Measurements from ENCODE around the gene ULK4. TPM values are rescaled to one million over a fixed set of nuclear protein-coding genes. Genes with fewer than 3 reads are reported as not detected.
"Not testable (repeated sequence)": the region's sequence is repeated elsewhere in the genome, so short reads cannot be mapped to it uniquely, and the experiment has no call there.

ULK4 gene
- total RNA-seq, 1 donor from 2014 or later = 8.4 TPM

GRCh38 chr3:41453618-41454017, 508.3 kb downstream of the ULK4 start:
- not testable (repeated sequence) for H3K27me3 ChIP-seq (ENCODE audit: control insufficient read depth in 3 of 3, insufficient read depth in 3 of 3, low read length in 3 of 3); H3K4me3 ChIP-seq (ENCODE audit: low read length in 3 of 3)

GRCh38 chr3:41450416-41451231, 511.3 kb downstream of the ULK4 start:
- Histone ChIP-seq H3K9me3 (ENCODE audit: control insufficient read depth in 3 of 3, low read length in 3 of 3) (no peaks in the 10 kb centered on the region), H3K9ac (ENCODE audit: low read depth in 1 of 3, low read length in 3 of 3) (no peak overlapping the region), H3K4me3 (ENCODE audit: low read length in 3 of 3) (no peak overlapping the region), H3K27me3 (ENCODE audit: control insufficient read depth in 3 of 3, insufficient read depth in 3 of 3, low read length in 3 of 3) (no peaks in the 10 kb centered on the region), H3K27ac (ENCODE audit: low read depth, low read length) (no peak overlapping the region), H3K36me3 (ENCODE audit: control insufficient read depth in 3 of 3, insufficient read depth in 3 of 3, low read length in 3 of 3) (no peaks in the 10 kb centered on the region), H3K4me1 (ENCODE audit: control insufficient read depth in 3 of 3, insufficient read depth in 3 of 3, low read length in 3 of 3) (no peaks in the 10 kb centered on the region)

More at GRCh38 chr3:41453618-41454017, 508.3 kb downstream of the ULK4 start:
- H3K36me3 ChIP-seq (ENCODE audit: control insufficient read depth in 3 of 3, insufficient read depth in 3 of 3, low read length in 3 of 3); H3K4me1 ChIP-seq (ENCODE audit: control insufficient read depth in 3 of 3, insufficient read depth in 3 of 3, low read length in 3 of 3); H3K9ac ChIP-seq (ENCODE audit: low read depth in 1 of 3, low read length in 3 of 3); H3K9me3 ChIP-seq (ENCODE audit: control insufficient read depth in 3 of 3, low read length in 3 of 3); H3K27ac ChIP-seq (ENCODE audit: low read depth, low read length): not testable (repeated sequence)

GRCh38 chr3:41448396-41448795, 513.5 kb downstream of the ULK4 start:
- no peaks in the 10 kb centered on the region for H3K9me3 ChIP-seq (ENCODE audit: control insufficient read depth in 3 of 3, low read length in 3 of 3)
- H3K27me3 ChIP-seq (ENCODE audit: control insufficient read depth in 3 of 3, insufficient read depth in 3 of 3, low read length in 3 of 3) = no peaks in the 10 kb centered on the region
- no peak overlapping the region for H3K4me3 ChIP-seq (ENCODE audit: low read length in 3 of 3)
- no peak overlapping the region for H3K9ac ChIP-seq (ENCODE audit: low read depth in 1 of 3, low read length in 3 of 3)
- no peak overlapping the region for H3K27ac ChIP-seq (ENCODE audit: low read depth, low read length)
- no peaks in the 10 kb centered on the region for H3K4me1 ChIP-seq (ENCODE audit: control insufficient read depth in 3 of 3, insufficient read depth in 3 of 3, low read length in 3 of 3)
- no peaks in the 10 kb centered on the region for H3K36me3 ChIP-seq (ENCODE audit: control insufficient read depth in 3 of 3, insufficient read depth in 3 of 3, low read length in 3 of 3)

GRCh38 chr3:41447701-41448100, 514.2 kb downstream of the ULK4 start:
- no peak overlapping the region for H3K9ac ChIP-seq (ENCODE audit: low read depth in 1 of 3, low read length in 3 of 3)
- H3K27me3 ChIP-seq (ENCODE audit: control insufficient read depth in 3 of 3, insufficient read depth in 3 of 3, low read length in 3 of 3) = no peaks in the 10 kb centered on the region
- no peak overlapping the region for H3K27ac ChIP-seq (ENCODE audit: low read depth, low read length)
- no peaks in the 10 kb centered on the region for H3K4me1 ChIP-seq (ENCODE audit: control insufficient read depth in 3 of 3, insufficient read depth in 3 of 3, low read length in 3 of 3)
- no peaks in the 10 kb centered on the region for H3K36me3 ChIP-seq (ENCODE audit: control insufficient read depth in 3 of 3, insufficient read depth in 3 of 3, low read length in 3 of 3)
- H3K9me3 ChIP-seq (ENCODE audit: control insufficient read depth in 3 of 3, low read length in 3 of 3) = no peaks in the 10 kb centered on the region
- H3K4me3 ChIP-seq (ENCODE audit: low read length in 3 of 3) = no peak overlapping the region

GRCh38 chr3:41446316-41446715, 515.6 kb downstream of the ULK4 start:
- not testable (repeated sequence) for H3K36me3 ChIP-seq (ENCODE audit: control insufficient read depth in 3 of 3, insufficient read depth in 3 of 3, low read length in 3 of 3); H3K4me3 ChIP-seq (ENCODE audit: low read length in 3 of 3); H3K27ac ChIP-seq (ENCODE audit: low read depth, low read length); H3K9ac ChIP-seq (ENCODE audit: low read depth in 1 of 3, low read length in 3 of 3); H3K9me3 ChIP-seq (ENCODE audit: control insufficient read depth in 3 of 3, low read length in 3 of 3); H3K4me1 ChIP-seq (ENCODE audit: control insufficient read depth in 3 of 3, insufficient read depth in 3 of 3, low read length in 3 of 3); H3K27me3 ChIP-seq (ENCODE audit: control insufficient read depth in 3 of 3, insufficient read depth in 3 of 3, low read length in 3 of 3)

GRCh38 chr3:41441568-41441967, 520.3 kb downstream of the ULK4 start:
- H3K27me3 ChIP-seq (ENCODE audit: control insufficient read depth in 3 of 3, insufficient read depth in 3 of 3, low read length in 3 of 3) = no peaks in the 10 kb centered on the region
- no peak overlapping the region for H3K9ac ChIP-seq (ENCODE audit: low read depth in 1 of 3, low read length in 3 of 3)
- no peak overlapping the region for H3K27ac ChIP-seq (ENCODE audit: low read depth, low read length)
- no peak overlapping the region for H3K4me3 ChIP-seq (ENCODE audit: low read length in 3 of 3)
- H3K36me3 ChIP-seq (ENCODE audit: control insufficient read depth in 3 of 3, insufficient read depth in 3 of 3, low read length in 3 of 3) = no peaks in the 10 kb centered on the region
- no peaks in the 10 kb centered on the region for H3K4me1 ChIP-seq (ENCODE audit: control insufficient read depth in 3 of 3, insufficient read depth in 3 of 3, low read length in 3 of 3)
- H3K9me3 ChIP-seq (ENCODE audit: control insufficient read depth in 3 of 3, low read length in 3 of 3) = no peaks in the 10 kb centered on the region

GRCh38 chr3:41441139-41441538, 520.8 kb downstream of the ULK4 start:
- no peaks in the 10 kb centered on the region for H3K4me1 ChIP-seq (ENCODE audit: control insufficient read depth in 3 of 3, insufficient read depth in 3 of 3, low read length in 3 of 3)
- H3K9ac ChIP-seq (ENCODE audit: low read depth in 1 of 3, low read length in 3 of 3) = no peak overlapping the region
- no peak overlapping the region for H3K4me3 ChIP-seq (ENCODE audit: low read length in 3 of 3)
- H3K9me3 ChIP-seq (ENCODE audit: control insufficient read depth in 3 of 3, low read length in 3 of 3) = no peaks in the 10 kb centered on the region
- H3K27me3 ChIP-seq (ENCODE audit: control insufficient read depth in 3 of 3, insufficient read depth in 3 of 3, low read length in 3 of 3) = no peaks in the 10 kb centered on the region
- no peak overlapping the region for H3K27ac ChIP-seq (ENCODE audit: low read depth, low read length)
- no peaks in the 10 kb centered on the region for H3K36me3 ChIP-seq (ENCODE audit: control insufficient read depth in 3 of 3, insufficient read depth in 3 of 3, low read length in 3 of 3)

GRCh38 chr3:41436983-41437382, 524.9 kb downstream of the ULK4 start:
- Histone ChIP-seq H3K9ac (ENCODE audit: low read depth in 1 of 3, low read length in 3 of 3) (no peak overlapping the region), H3K27ac (ENCODE audit: low read depth, low read length) (no peak overlapping the region), H3K4me3 (ENCODE audit: low read length in 3 of 3) (no peak overlapping the region), H3K9me3 (ENCODE audit: control insufficient read depth in 3 of 3, low read length in 3 of 3) (no peaks in the 10 kb centered on the region), H3K4me1 (ENCODE audit: control insufficient read depth in 3 of 3, insufficient read depth in 3 of 3, low read length in 3 of 3) (no peaks in the 10 kb centered on the region), H3K36me3 (ENCODE audit: control insufficient read depth in 3 of 3, insufficient read depth in 3 of 3, low read length in 3 of 3) (no peaks in the 10 kb centered on the region), H3K27me3 (ENCODE audit: control insufficient read depth in 3 of 3, insufficient read depth in 3 of 3, low read length in 3 of 3) (no peaks in the 10 kb centered on the region)

GRCh38 chr3:41434781-41435180, 527.1 kb downstream of the ULK4 start:
- Histone ChIP-seq H3K4me1 (ENCODE audit: control insufficient read depth in 3 of 3, insufficient read depth in 3 of 3, low read length in 3 of 3) (no peaks in the 10 kb centered on the region), H3K27me3 (ENCODE audit: control insufficient read depth in 3 of 3, insufficient read depth in 3 of 3, low read length in 3 of 3) (no peaks in the 10 kb centered on the region), H3K9me3 (ENCODE audit: control insufficient read depth in 3 of 3, low read length in 3 of 3) (no peaks in the 10 kb centered on the region), H3K36me3 (ENCODE audit: control insufficient read depth in 3 of 3, insufficient read depth in 3 of 3, low read length in 3 of 3) (no peaks in the 10 kb centered on the region), H3K27ac (ENCODE audit: low read depth, low read length) (no peak overlapping the region), H3K9ac (ENCODE audit: low read depth in 1 of 3, low read length in 3 of 3) (no peak overlapping the region), H3K4me3 (ENCODE audit: low read length in 3 of 3) (no peak overlapping the region)

- H3K9ac ChIP-seq (ENCODE audit: low read depth in 1 of 3, low read length in 3 of 3) = no peak overlapping the region
- no peaks in the 10 kb centered on the region for H3K4me1 ChIP-seq (ENCODE audit: control insufficient read depth in 3 of 3, insufficient read depth in 3 of 3, low read length in 3 of 3)
- H3K4me3 ChIP-seq (ENCODE audit: low read length in 3 of 3) = no peak overlapping the region
- H3K27me3 ChIP-seq (ENCODE audit: control insufficient read depth in 3 of 3, insufficient read depth in 3 of 3, low read length in 3 of 3) = no peaks in the 10 kb centered on the region
- no peaks in the 10 kb centered on the region for H3K36me3 ChIP-seq (ENCODE audit: control insufficient read depth in 3 of 3, insufficient read depth in 3 of 3, low read length in 3 of 3)
- peaks cover 0 to 5% (median 0%) of the 10 kb centered on the region in 3 donors for H3K9me3 ChIP-seq (ENCODE audit: control insufficient read depth in 3 of 3, low read length in 3 of 3)
- H3K27ac ChIP-seq (ENCODE audit: low read depth, low read length) = no peak overlapping the region
Measured at GRCh38 chr3:41431386-41431785, 530.5 kb downstream of the ULK4 start.
